Right lobe of liver (tissue), 6 donors: ENCODE measurements around the gene HHAT. TPM values are rescaled to one million over a fixed set of nuclear protein-coding genes. Genes with fewer than 3 reads are reported as not detected.

ENCODE experiments used
- ATAC-seq, 4 donors: fragments of 200-7000 bp; cut with Tn5 transposase; one replicate each; pipeline ENCODE4 v1.9.1; 2020; ENCODE audit warnings: mild to moderate bottlenecking in 4 of 4, moderate library complexity in 4 of 4
- DNase-seq, 3 donors: peaks; one replicate each; pipeline ENCODE4 v3.0.0-alpha.2; 2020
- H3K27ac ChIP-seq, 3 donors: fragments of 200-600 bp; one replicate each; pipeline ENCODE4 v1.8.0; 2022
- H3K27me3 ChIP-seq, 2 donors: fragments of 200-600 bp; one replicate each; pipeline ENCODE4 v1.8.0; 2022
- H3K36me3 ChIP-seq, 4 donors: fragments of 200-600 bp; sonication (generic) in 1 of 4; one replicate each; pipeline versions ENCODE4 v1.5.1 to v1.8.0; 2017 to 2022; ENCODE audit warnings: control low read depth in 1 of 4
- H3K4me1 ChIP-seq, 4 donors: fragments of 200-600 bp; sonication (generic) in 1 of 4; one replicate each; pipeline versions ENCODE4 v1.5.1 to v1.8.0; 2017 to 2022; ENCODE audit warnings: control low read depth in 1 of 4
- H3K4me3 ChIP-seq, 3 donors: fragments of 200-600 bp; one replicate each; pipeline ENCODE4 v1.8.0; 2022
- H3K9me3 ChIP-seq, 4 donors: fragments of 200-600 bp; sonication (generic) in 1 of 4; one replicate each; pipeline versions ENCODE4 v1.5.1 to v1.8.0; 2017 to 2022; ENCODE audit warnings: control low read depth in 1 of 4
- CTCF ChIP-seq, 4 donors: fragments of 200-600 bp in 3 of 4; fragments of 450-650 bp in 1 of 4; IDR thresholded peaks; one replicate each; pipeline versions ENCODE4 v1.5.1 to v1.8.0; 2016 to 2022; ENCODE audit warnings: antibody characterized with exemption in 4 of 4, mild to moderate bottlenecking in 2 of 4
- POLR2A ChIP-seq: fragments of 450-650 bp; IDR thresholded peaks from one replicate; pipeline ENCODE4 v1.6.1; 2017; ENCODE audit warnings: antibody characterized with exemption, mild to moderate bottlenecking
- WGBS: methylation state at CpG from one replicate; pipeline ENCODE4 v1.1.6; 2018; ENCODE audit warnings: low coverage, low lambda C conversion rate; ENCODE audit not compliant: insufficient coverage; ENCODE audit errors: missing lambda C conversion rate; 5-methylcytosine and 5-hydroxymethylcytosine counted together
- intact Hi-C, 2 donors: fragments of 100-400 bp; cut with DNase I; formaldehyde crosslinking; loops; one replicate each; pipeline versions ENCODE4 v1.11.2 to v1.14.1; 2022
- total RNA-seq, 6 experiments: library from RNA; depleted of rRNA in 2 of 6; stranded (reverse); fragments of >200 nt in 2 of 6; fragmentation: NEBNext Ultra II Directional in 3 of 6; extraction: Animal tissue kit (Norgen Biotek cat#: 25700) in 3 of 6; gene quantifications; one replicate each; pipeline versions ENCODE4 v1.1.0 to v1.2.4, GENCODE V29; 2016 to 2023
- donor health status: DM: no; HTN: yes; CAD: no.
- donor health status: DM: no; HTN: no; CAD: no.
- donor health status: DM: no; HTN: no; CAD: no.
- donor health status: DM: no; HTN: yes; CAD: no.
- donor health status: DM: no; HTN: yes; CAD: no.

Gene HHAT
- total RNA-seq, 6 experiments from 2014 or later, result 2.2 to 4.1 (median 2.7) TPM

- 78% methylated on average over 1 of the region's 1 CpG for WGBS
- intact Hi-C loops, result no loop called here
Measured at GRCh38 chr1:210556475-210556874, 227.8 kb downstream of the HHAT start.

GRCh38 chr1:210557426-210558077, 228.8 kb downstream of the HHAT start:
- Histone ChIP-seq H3K4me3 (no peak overlapping the region), H3K27ac (no peak overlapping the region), H3K36me3 (no peaks in the 10 kb centered on the region), H3K9me3 (no peaks in the 10 kb centered on the region), H3K4me1 (peaks cover 0 to 5% (median 0%) of the 10 kb centered on the region in 4 donors), H3K27me3 (no peaks in the 10 kb centered on the region)
- ATAC-seq (no peak), DNase-seq (no peak)
- intact Hi-C loops, result no loop called here
- TF ChIP-seq POLR2A (no peak), CTCF (IDR thresholded peaks at IDR 0.05) (no peak)
- WGBS, result 90% methylated on average over 5 of the region's 7 CpGs

More at GRCh38 chr1:210556475-210556874, 227.8 kb downstream of the HHAT start:
- TF ChIP-seq CTCF (IDR thresholded peaks at IDR 0.05) (no peak), POLR2A (no peak)
- ATAC-seq (no peak), DNase-seq (no peak)
- Histone ChIP-seq H3K9me3 (no peaks in the 10 kb centered on the region), H3K27me3 (no peaks in the 10 kb centered on the region), H3K4me3 (no peak overlapping the region), H3K27ac (no peak overlapping the region), H3K36me3 (no peaks in the 10 kb centered on the region), H3K4me1 (peaks cover 0 to 5% (median 0%) of the 10 kb centered on the region in 4 donors)

GRCh38 chr1:210558302-210558701, 229.6 kb downstream of the HHAT start:
- Histone ChIP-seq H3K36me3 (no peaks in the 10 kb centered on the region), H3K4me1 (peaks cover 0 to 5% (median 0%) of the 10 kb centered on the region in 4 donors), H3K9me3 (no peaks in the 10 kb centered on the region), H3K4me3 (no peak overlapping the region), H3K27me3 (no peaks in the 10 kb centered on the region), H3K27ac (no peak overlapping the region)
- 11% methylated on average over 1 of the region's 1 CpG for WGBS
- intact Hi-C loops, result no loop called here
- ATAC-seq, result peak; percentile 63 to 82 (median 68)
- TF ChIP-seq CTCF (IDR thresholded peaks at IDR 0.05) (no peak), POLR2A (no peak)
- DNase-seq, result peak; percentile 50 to 73 (median 62)

- DNase-seq (no peak), ATAC-seq (no peak)
- Histone ChIP-seq H3K27me3 (no peaks in the 10 kb centered on the region), H3K4me1 (no peaks in the 10 kb centered on the region), H3K27ac (no peak overlapping the region), H3K36me3 (no peaks in the 10 kb centered on the region), H3K9me3 (no peaks in the 10 kb centered on the region), H3K4me3 (no peak overlapping the region)
- 43% methylated on average over 2 of the region's 2 CpGs for WGBS
- TF ChIP-seq POLR2A, result no peak
- TF ChIP-seq CTCF (IDR thresholded peaks at IDR 0.05), result no peak
- intact Hi-C loops, result no loop called here
Measured at GRCh38 chr1:210565306-210565705, 236.6 kb downstream of the HHAT start.
